Hematopoietic multipotent progenitor cell (in vitro differentiated cells): ENCODE results near the gene ARID2. TPM values are rescaled to one million over a fixed set of nuclear protein-coding genes. Genes with fewer than 3 reads are reported as not detected.

Experiments
- DNase-seq, 3 donors: peaks; one replicate each; pipeline ENCODE4 v3.0.0-alpha.2; 2011 to 2015; ENCODE audit warnings: low read depth in 2 of 3, low spot score in 2 of 3
- total RNA-seq: library from RNA; depleted of rRNA; stranded (reverse); fragments of >200 nt; gene quantifications from one replicate; pipeline ENCODE4 v1.2.3, GENCODE V29; 2012

Gene ARID2
- total RNA-seq, 1 donor = 44.4 TPM

GRCh38 chr12:45757172-45757571 lies 27.7 kb downstream of the ARID2 start:
- DNase-seq = no peak

DNA sequence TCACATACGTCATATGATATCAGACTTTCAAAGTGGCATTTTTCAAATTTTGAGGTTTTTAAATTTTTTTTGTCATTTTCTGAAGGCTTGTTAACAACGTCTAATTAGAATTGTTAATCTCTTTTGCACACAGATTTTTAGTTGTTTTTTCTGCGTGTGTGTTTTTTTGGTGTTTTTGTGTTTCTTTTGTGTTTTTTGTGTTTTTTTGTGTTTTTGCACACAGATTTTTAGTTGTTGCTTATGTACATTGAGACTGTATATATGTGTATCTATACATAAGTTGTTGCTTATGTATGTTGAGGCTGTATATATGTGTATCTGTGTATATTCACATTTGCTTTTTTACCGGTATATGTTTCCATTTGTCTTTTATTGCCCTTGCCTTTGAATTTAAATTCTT lies 30.8 kb downstream of the ARID2 start:
- DNase-seq = no peak

- peak; percentile 7 to 62 (median 34) for DNase-seq
These were observed 32.9 kb downstream of the ARID2 start for GRCh38 chr12:45762185-45763110.

GRCh38 chr12:45763381-45763780 lies 33.9 kb downstream of the ARID2 start:
- no peak for DNase-seq

- no peak for DNase-seq
These were observed 38.7 kb downstream of the ARID2 start for GRCh38 chr12:45768194-45768593.

GRCh38 chr12:45773747-45774146 lies 44.2 kb downstream of the ARID2 start:
- DNase-seq = peak in 1 of 3 donors; percentile 48

- no peak for DNase-seq
These were observed 45.1 kb downstream of the ARID2 start for GRCh38 chr12:45774508-45775162.

DNA sequence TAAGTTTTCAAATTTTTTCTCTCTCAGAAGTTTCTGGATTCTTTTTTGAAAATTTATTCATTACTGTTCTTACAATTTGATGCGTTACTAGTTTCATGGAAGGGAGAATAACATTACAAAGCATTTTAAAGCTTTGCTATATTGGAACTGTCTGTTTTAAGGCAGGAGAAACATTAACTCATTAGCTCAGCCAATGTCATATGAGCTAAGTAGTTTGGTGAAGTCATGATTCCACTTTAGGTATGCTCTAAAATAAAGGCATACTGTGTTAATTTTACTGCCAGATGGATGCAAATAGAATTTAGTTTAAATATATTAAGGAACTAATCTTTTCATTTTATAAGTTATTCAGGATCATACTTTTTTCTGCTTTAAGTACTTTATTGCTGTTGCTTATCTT lies 46.0 kb downstream of the ARID2 start:
- no peak for DNase-seq

GRCh38 chr12:45775964-45776363 lies 46.5 kb downstream of the ARID2 start:
- DNase-seq = no peak

- DNase-seq = no peak
These were observed 50.4 kb downstream of the ARID2 start for GRCh38 chr12:45779936-45780335.

- DNase-seq = no peak
These were observed 51.6 kb downstream of the ARID2 start for GRCh38 chr12:45781080-45781479.

- DNase-seq = no peak
These were observed 55.8 kb downstream of the ARID2 start for GRCh38 chr12:45785315-45785714.

DNA sequence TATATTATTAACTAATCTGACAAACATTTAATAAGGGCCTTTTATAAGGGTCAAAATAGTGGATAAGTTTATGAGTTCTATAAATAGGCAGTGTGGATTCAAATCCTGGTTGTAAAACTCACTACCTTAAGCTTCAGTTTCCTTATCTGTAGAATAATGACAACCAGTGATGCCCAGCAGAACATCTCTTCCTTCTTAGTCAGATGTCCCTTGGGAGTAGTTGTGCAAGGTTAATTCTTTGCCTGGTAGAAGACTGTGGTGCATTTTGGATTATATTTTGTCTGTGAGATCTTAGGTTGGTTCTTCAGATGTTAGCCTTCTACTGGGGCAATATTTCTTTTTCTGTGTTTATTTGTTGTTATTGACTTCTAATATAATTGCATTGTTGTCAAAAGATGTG lies 59.5 kb downstream of the ARID2 start:
- DNase-seq = no peak

GRCh38 chr12:45794422-45794821 lies 64.9 kb downstream of the ARID2 start:
- no peak for DNase-seq

DNA sequence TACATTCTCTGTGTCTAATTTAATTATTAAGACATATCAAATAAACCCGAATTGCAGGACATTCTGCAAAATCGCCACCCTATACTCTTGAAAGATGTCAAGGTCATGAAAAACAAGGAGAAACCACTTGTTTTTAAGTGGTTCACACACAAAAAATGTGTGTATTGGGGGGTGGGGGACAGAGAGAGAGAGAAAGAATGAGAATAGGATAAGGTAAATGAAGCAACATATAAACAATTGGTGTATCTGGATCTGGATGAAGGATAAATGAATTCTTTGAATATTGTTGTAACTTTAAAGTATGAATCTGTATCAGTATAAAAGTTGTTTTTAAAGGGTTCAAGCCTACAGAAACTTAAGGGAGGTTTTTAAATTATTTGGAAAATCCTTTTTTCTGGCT lies 72.1 kb downstream of the ARID2 start:
- no peak for DNase-seq

DNA sequence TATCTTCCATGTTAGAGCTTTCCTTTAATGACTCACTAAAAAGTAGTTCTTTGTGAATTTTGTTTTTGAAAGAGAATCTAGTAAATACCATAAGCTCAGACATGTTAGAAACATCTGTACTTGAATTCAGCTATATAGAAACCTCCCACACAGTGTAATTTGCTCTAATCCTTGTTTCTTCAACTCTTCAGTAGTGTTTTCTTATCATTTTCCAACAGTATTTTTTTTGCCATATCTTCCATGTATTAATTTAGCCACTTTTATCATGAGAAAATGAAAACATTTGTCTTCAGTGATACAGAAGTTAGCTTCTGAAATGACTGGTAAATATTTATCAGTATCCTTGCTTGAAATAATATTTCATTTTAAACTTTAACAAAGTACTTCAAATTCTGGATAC lies 73.6 kb downstream of the ARID2 start:
- DNase-seq = no peak

- DNase-seq = no peak
These were observed 87.1 kb downstream of the ARID2 start for GRCh38 chr12:45816652-45817051.

DNA sequence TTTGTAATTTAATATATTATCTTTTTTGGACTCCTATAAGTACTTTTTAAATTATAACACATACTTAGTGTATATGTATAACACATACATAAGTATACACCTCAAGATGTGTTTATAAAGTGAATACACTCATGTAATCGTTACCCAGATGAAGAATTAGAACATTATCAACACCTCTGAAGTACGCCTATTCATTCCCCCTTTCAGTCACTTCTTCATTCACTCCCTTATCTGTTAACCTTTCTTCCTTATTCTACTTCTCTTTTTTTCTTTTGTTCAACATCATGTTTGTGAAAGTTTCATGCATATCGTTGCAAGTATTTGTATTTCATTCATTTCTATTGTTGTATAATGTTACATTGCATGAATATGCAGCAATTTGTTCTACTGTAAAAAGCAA lies 98.5 kb downstream of the ARID2 start:
- DNase-seq = no peak

- no peak for DNase-seq
These were observed 98.9 kb downstream of the ARID2 start for GRCh38 chr12:45828402-45828801.

GRCh38 chr12:45831590-45831989 lies 102.1 kb downstream of the ARID2 start:
- no peak for DNase-seq

- DNase-seq = no peak
These were observed 103.9 kb downstream of the ARID2 start for GRCh38 chr12:45833401-45833800.

GRCh38 chr12:45834809-45835208 lies 105.3 kb downstream of the ARID2 start:
- DNase-seq = no peak
